GM12872 (cell line): ENCODE data around the gene CARD11.

Experiments
- CTCF ChIP-seq: IDR thresholded peaks from 3 replicates; pipeline ENCODE4 v1.5.1; 2011; ENCODE audit warnings: low read depth, mild to moderate bottlenecking, low read length, moderate library complexity; ENCODE audit not compliant: insufficient read depth

The CARD11 gene

GRCh38 chr7:2861509-2861908 lies 182.2 kb downstream of the CARD11 start:
- TF ChIP-seq CTCF, result no peak

GRCh38 chr7:2860627-2861133 lies 183.0 kb downstream of the CARD11 start:
- TF ChIP-seq CTCF, result no peak

- TF ChIP-seq CTCF, result no peak
These were observed 183.7 kb downstream of the CARD11 start for GRCh38 chr7:2859952-2860351.

DNA sequence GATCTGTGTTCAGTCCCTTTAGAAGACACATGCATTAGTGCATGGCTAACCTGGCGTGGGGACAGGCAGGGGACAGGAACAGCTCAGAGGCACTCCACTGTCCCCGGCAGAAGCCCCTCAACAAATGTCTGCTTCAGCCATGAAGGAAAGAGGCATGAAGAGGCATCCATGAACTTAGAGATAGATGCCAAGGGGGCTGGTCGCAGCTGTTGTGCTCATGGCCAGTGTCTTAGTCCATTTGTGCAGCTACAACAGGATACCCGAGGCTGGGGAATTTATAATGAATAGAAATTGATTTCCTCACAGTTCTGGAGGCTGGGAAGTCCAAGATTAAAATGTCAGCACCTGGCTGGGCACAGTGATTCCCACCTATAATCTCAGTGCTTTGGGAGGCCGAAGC lies 185.0 kb downstream of the CARD11 start:
- no peak for TF ChIP-seq CTCF

GRCh38 chr7:2856388-2857169 lies 187.1 kb downstream of the CARD11 start:
- TF ChIP-seq CTCF, result no peak
